Fibroblast of lung (primary cell): ENCODE data around the gene HSPB6.

Experiments used
- CTCF ChIP-seq, 2 donors: IDR thresholded peaks in 1 of 2; conservative IDR thresholded peaks in 1 of 2; 1 replicate in 1 of 2; 2 replicates in 1 of 2; pipeline ENCODE4 v1.5.1; 2011 to 2012; ENCODE audit warnings: low read length in 2 of 2, control low read depth in 1 of 2, inconsistent platforms in 1 of 2, low read depth in 1 of 2, mild to moderate bottlenecking in 1 of 2
- EZH2 ChIP-seq: IDR thresholded peaks from 2 replicates; pipeline ENCODE4 v1.5.1; 2012; ENCODE audit warnings: low read length, control low read depth, mild to moderate bottlenecking; ENCODE audit errors: missing control alignments

GRCh38 chr19:35755550-35756376 is 1.1 kb downstream of the HSPB6 start:
- TF ChIP-seq CTCF (conservative IDR thresholded peaks at IDR 0.05 in 1 of 2, IDR thresholded peaks at IDR 0.05 in 1 of 2; ENCODE audit: low read depth in 1 of 2, low read length in 2 of 2) (no peak), EZH2 (no peak)
